HCT116 (cell line): Measurements from ENCODE around the gene PLEKHM3. TPM values are rescaled to one million over a fixed set of nuclear protein-coding genes. Genes with fewer than 3 reads are reported as not detected.

Source experiments
- ATAC-seq: fragments of 200-7000 bp; cut with Tn5 transposase; 2 replicates; pipeline ENCODE4 v1.9.1; 2020; ENCODE audit warnings: mild to moderate bottlenecking, moderate library complexity
- BruUV-seq: library from RNA; stranded (reverse); fragments of 400-500 nt; replicated peaks from 2 replicates; lab custom pipeline; 2021; lab: Mats Ljungman, UMichigan
- CTCF ChIA-PET: fragments of 300-600 bp; sonication (Branson Sonifier 250); formaldehyde crosslinking; loops from one replicate; lab custom pipeline; 2021; ENCODE audit warnings: antibody characterized with exemption; lab: Charles Lee
- POLR2A ChIA-PET: fragments of 300-600, 350-600 bp; sonication (Branson Sonifier 250); formaldehyde crosslinking; loops from one replicate; lab custom pipeline; 2021; ENCODE audit warnings: antibody characterized with exemption; lab: Charles Lee
- RAD21 ChIA-PET, 2 experiments: fragments of 300-600 bp; sonication (Branson Sonifier 250); formaldehyde crosslinking; loops; one replicate each; lab custom pipeline; 2023; ENCODE audit warnings: low total read pairs in 2 of 2; ENCODE audit not compliant: uncharacterized antibody in 2 of 2, unreplicated experiment in 2 of 2, low non-redundant PET in 1 of 2; lab: Charles Lee
- DNase-seq: peaks from one replicate; pipeline ENCODE4 v3.0.0-alpha.2; 2010; ENCODE audit warnings: low read depth, low spot score
- H2AFZ ChIP-seq: fragments of 200-600 bp; shearing (Covaris generic), sonication (generic); 2 replicates; pipeline ENCODE4 v1.6.1; 2017; ENCODE audit warnings: low read depth, mixed run types, mixed read lengths, antibody characterized with exemption, low read length; ENCODE audit not compliant: poor library complexity, severe bottlenecking
- H3K27ac ChIP-seq: 2 replicates; pipeline ENCODE4 v1.5.1; 2012; ENCODE audit warnings: low read depth, low read length
- H3K27me3 ChIP-seq: fragments of 200-600 bp; sonication (generic); 2 replicates; pipeline ENCODE4 v1.6.1; 2016; ENCODE audit warnings: mixed run types, low read length, mixed read lengths; ENCODE audit not compliant: insufficient read depth
- H3K36me3 ChIP-seq, 2 experiments: fragments of 200-500 bp in 1 of 2; fragments of 200-600 bp in 1 of 2; sonication (Bioruptor generic) in 1 of 2; sonication (generic) in 1 of 2; 2 replicates each; pipeline versions ENCODE4 v1.5.1 to v1.6.1; 2014 to 2016; ENCODE audit warnings: low read length in 2 of 2, inconsistent platforms in 1 of 2, mixed read lengths in 1 of 2, mixed run types in 1 of 2; ENCODE audit not compliant: insufficient read depth in 2 of 2, control insufficient read depth in 1 of 2
- H3K4me1 ChIP-seq, 2 experiments: fragments of 200-600 bp in 1 of 2; sonication (generic) in 1 of 2; 2 replicates each; pipeline versions ENCODE4 v1.5.1 to v1.6.1; 2012 to 2017; ENCODE audit warnings: low read length in 2 of 2, inconsistent platforms in 1 of 2, mild to moderate bottlenecking in 1 of 2, mixed read lengths in 1 of 2, mixed run types in 1 of 2, moderate library complexity in 1 of 2; ENCODE audit not compliant: insufficient read depth in 2 of 2, control insufficient read depth in 1 of 2
- H3K4me2 ChIP-seq: fragments of 200-600 bp; sonication (generic); 2 replicates; pipeline ENCODE4 v1.6.1; 2017; ENCODE audit warnings: mixed run types, low read length, mixed read lengths
- H3K4me3 ChIP-seq, 2 experiments: fragments of 200-600 bp in 1 of 2; sonication (generic) in 1 of 2; replicated peaks in 1 of 2; 2 replicates each; pipeline ENCODE4 v1.5.1; 2011 to 2016; ENCODE audit warnings: low read length in 2 of 2, control low read depth in 1 of 2, low read depth in 1 of 2, mild to moderate bottlenecking in 1 of 2, mixed read lengths in 1 of 2, mixed run types in 1 of 2
- H3K79me2 ChIP-seq: fragments of 200-600 bp; sonication (generic); 2 replicates; pipeline ENCODE4 v1.6.1; 2017; ENCODE audit warnings: mild to moderate bottlenecking, mixed run types, low read length, moderate library complexity, mixed read lengths; ENCODE audit not compliant: insufficient read depth
- H3K9ac ChIP-seq: fragments of 200-600 bp; sonication (generic); 2 replicates; pipeline ENCODE4 v1.6.1; 2016; ENCODE audit warnings: low read length, mixed read lengths
- H3K9me2 ChIP-seq: fragments of 200-600 bp; sonication (generic), shearing (Covaris generic); 2 replicates; pipeline ENCODE4 v1.6.1; 2017; ENCODE audit warnings: mixed run types, mild to moderate bottlenecking, moderate library complexity; ENCODE audit not compliant: insufficient read depth
- H3K9me3 ChIP-seq, 2 experiments: fragments of 200-500 bp in 1 of 2; fragments of 200-600 bp in 1 of 2; sonication (Bioruptor generic) in 1 of 2; sonication (generic) in 1 of 2; 2 replicates each; pipeline ENCODE4 v1.6.1; 2014 to 2017; ENCODE audit warnings: low read length in 2 of 2, mixed read lengths in 2 of 2, inconsistent platforms in 1 of 2, low read depth in 1 of 2, mild to moderate bottlenecking in 1 of 2, mixed run types in 1 of 2, moderate library complexity in 1 of 2; ENCODE audit not compliant: control insufficient read depth in 1 of 2, insufficient read depth in 1 of 2
- H4K20me1 ChIP-seq: fragments of 200-600 bp; sonication (generic), shearing (Covaris generic); 2 replicates; pipeline ENCODE4 v1.6.1; 2017; ENCODE audit warnings: mixed run types, mild to moderate bottlenecking, moderate library complexity; ENCODE audit not compliant: insufficient read depth
- CBX3 ChIP-seq: IDR thresholded peaks from 2 replicates; pipeline ENCODE4 v1.6.1; 2012; ENCODE audit warnings: low read depth
- EGR1 ChIP-seq: IDR thresholded peaks from 2 replicates; pipeline ENCODE4 v1.6.1; 2012; ENCODE audit warnings: low read depth
- ELF1 ChIP-seq: IDR thresholded peaks from 2 replicates; pipeline ENCODE4 v1.6.1; 2012; ENCODE audit warnings: low read depth, borderline replicate concordance
- EZH2 ChIP-seq: fragments of 200-600 bp; sonication (generic); IDR thresholded peaks from 2 replicates; pipeline ENCODE4 v1.6.1; 2017; ENCODE audit warnings: antibody characterized with exemption, mixed run types
- JUND ChIP-seq: IDR thresholded peaks from 2 replicates; pipeline ENCODE4 v1.6.1; 2012
- RAD21 ChIP-seq: IDR thresholded peaks from 2 replicates; pipeline ENCODE4 v1.6.1; 2012; ENCODE audit warnings: low read depth, mild to moderate bottlenecking
- SP1 ChIP-seq: IDR thresholded peaks from 2 replicates; pipeline ENCODE4 v1.6.1; 2012; ENCODE audit warnings: low read depth
- SRF ChIP-seq: IDR thresholded peaks from 2 replicates; pipeline ENCODE4 v1.6.1; 2012; ENCODE audit warnings: low read depth
- ZFX ChIP-seq: fragments of 450-650 bp; IDR thresholded peaks from 2 replicates; pipeline ENCODE4 v1.6.1; 2017
- ZNF274 ChIP-seq: fragments of 200-500 bp; sonication (Bioruptor generic); IDR thresholded peaks from 2 replicates; pipeline ENCODE4 v1.6.1; 2014; ENCODE audit warnings: mild to moderate bottlenecking, low read depth, low read length, inconsistent platforms
- intact Hi-C: fragments of 100-400 bp; cut with micrococcal nuclease; formaldehyde crosslinking; loops from 2 replicates; pipeline ENCODE4 v1.10.0; 2022
- total RNA-seq: library from RNA; stranded (reverse); gene quantifications from one replicate; pipeline ENCODE4 v1.2.1, GENCODE V29; 2021; ENCODE audit not compliant: unreplicated experiment
- TF ChIP-seq, protein P1 (sequence below): IDR thresholded peaks from 2 replicates; pipeline ENCODE4 v1.6.1; 2012
- TF ChIP-seq, protein P2 (sequence below): IDR thresholded peaks from 2 replicates; pipeline ENCODE4 v1.6.1; 2012
- TF ChIP-seq, protein P3 (sequence below): IDR thresholded peaks from 2 replicates; pipeline ENCODE4 v1.6.1; 2011; ENCODE audit warnings: mild to moderate bottlenecking, low read length, moderate library complexity; ENCODE audit not compliant: insufficient replicate concordance; ENCODE audit errors: extremely low read depth

Gene PLEKHM3
- total RNA-seq, 1 experiment from 2014 or later, result 6.3 TPM

DNA sequence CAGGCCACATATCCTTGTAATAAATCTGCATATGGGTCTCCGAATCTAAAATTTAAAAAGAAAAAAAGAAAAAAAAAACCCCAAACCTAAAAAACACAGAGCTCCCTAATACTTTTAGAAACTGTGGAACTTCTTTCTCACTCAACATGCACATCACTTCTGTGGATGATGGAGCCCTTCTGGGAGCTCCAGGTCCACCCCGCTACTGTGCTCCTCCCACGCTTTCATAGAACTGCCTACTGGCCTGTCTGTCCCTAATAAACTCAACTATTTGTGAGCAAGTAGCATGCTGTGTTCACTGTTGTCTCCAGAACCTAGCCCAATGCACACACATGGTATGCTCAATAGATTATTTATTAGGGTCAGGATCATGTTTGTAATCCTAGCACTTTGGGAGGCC lies 172.5 kb downstream of the PLEKHM3 start:
- H3K4me1 ChIP-seq, result peaks cover 0 to 5% of the 10 kb centered on the region in 2 experiments; a peak in 1 of 4 replicates
- H3K9me2 ChIP-seq, result peaks cover 3% of the 10 kb centered on the region; the same call in 1 of the 2 replicates
- H3K79me2 ChIP-seq, result no peaks in the 10 kb centered on the region
- no peak overlapping the region for H3K4me3 ChIP-seq
- intact Hi-C loops, result no loop called here
- POLR2A ChIA-PET, result no interaction called here
- no peaks in the 10 kb centered on the region for H4K20me1 ChIP-seq
- H3K27me3 ChIP-seq, result no peaks in the 10 kb centered on the region
- no peak for ATAC-seq
- no TSS peak for BruUV-seq
- H3K9me3 ChIP-seq, result no peaks in the 10 kb centered on the region
- no peaks in the 10 kb centered on the region for H3K36me3 ChIP-seq
- TF ChIP-seq RAD21 (no peak), ELF1 (no peak), CBX3 (no peak), SRF (no peak), EZH2 (no peak), ZNF274 (no peak), EGR1 (no peak), JUND (no peak), SP1 (no peak), ZFX (no peak)
- TF ChIP-seq, protein P1, sequence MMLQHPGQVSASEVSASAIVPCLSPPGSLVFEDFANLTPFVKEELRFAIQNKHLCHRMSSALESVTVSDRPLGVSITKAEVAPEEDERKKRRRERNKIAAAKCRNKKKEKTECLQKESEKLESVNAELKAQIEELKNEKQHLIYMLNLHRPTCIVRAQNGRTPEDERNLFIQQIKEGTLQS, result no peak
- TF ChIP-seq, protein P2, sequence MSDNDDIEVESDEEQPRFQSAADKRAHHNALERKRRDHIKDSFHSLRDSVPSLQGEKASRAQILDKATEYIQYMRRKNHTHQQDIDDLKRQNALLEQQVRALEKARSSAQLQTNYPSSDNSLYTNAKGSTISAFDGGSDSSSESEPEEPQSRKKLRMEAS, result no peak
- TF ChIP-seq, protein P3, sequence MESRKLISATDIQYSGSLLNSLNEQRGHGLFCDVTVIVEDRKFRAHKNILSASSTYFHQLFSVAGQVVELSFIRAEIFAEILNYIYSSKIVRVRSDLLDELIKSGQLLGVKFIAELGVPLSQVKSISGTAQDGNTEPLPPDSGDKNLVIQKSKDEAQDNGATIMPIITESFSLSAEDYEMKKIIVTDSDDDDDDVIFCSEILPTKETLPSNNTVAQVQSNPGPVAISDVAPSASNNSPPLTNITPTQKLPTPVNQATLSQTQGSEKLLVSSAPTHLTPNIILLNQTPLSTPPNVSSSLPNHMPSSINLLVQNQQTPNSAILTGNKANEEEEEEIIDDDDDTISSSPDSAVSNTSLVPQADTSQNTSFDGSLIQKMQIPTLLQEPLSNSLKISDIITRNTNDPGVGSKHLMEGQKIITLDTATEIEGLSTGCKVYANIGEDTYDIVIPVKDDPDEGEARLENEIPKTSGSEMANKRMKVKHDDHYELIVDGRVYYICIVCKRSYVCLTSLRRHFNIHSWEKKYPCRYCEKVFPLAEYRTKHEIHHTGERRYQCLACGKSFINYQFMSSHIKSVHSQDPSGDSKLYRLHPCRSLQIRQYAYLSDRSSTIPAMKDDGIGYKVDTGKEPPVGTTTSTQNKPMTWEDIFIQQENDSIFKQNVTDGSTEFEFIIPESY, result no peak
- TF ChIP-seq, all 23 proteins: peak for 0
- no peak overlapping the region for H2AFZ ChIP-seq
- no peak overlapping the region for H3K4me2 ChIP-seq
- DNase-seq, result no peak
- ChIA-PET RAD21 (no interaction called here), CTCF (no interaction called here)
- no peak overlapping the region for H3K27ac ChIP-seq
- no peak overlapping the region for H3K9ac ChIP-seq
